K562 (cell line): ENCODE measurements around the gene ANKS4B. TPM values are rescaled to one million over a fixed set of nuclear protein-coding genes. Genes with fewer than 3 reads are reported as not detected.

Experiments used
- ARID1B ChIP-seq: fragments of 450-650 bp; IDR thresholded peaks from 2 replicates; pipeline ENCODE4 v1.6.1; 2016; ENCODE audit warnings: antibody characterized with exemption, mild to moderate bottlenecking, inconsistent platforms
- CBFA2T3 ChIP-seq: fragments of 450-650 bp; IDR thresholded peaks from 2 replicates; pipeline ENCODE4 v1.6.1; 2017
- CHAMP1 ChIP-seq: fragments of 450-650 bp; IDR thresholded peaks from 2 replicates; pipeline ENCODE4 v1.6.1; 2016; ENCODE audit warnings: mild to moderate bottlenecking
- ETV6 ChIP-seq, 3 experiments: fragments of 150-350 bp in 1 of 3; sonication (generic) in 1 of 3; formaldehyde crosslinking in 1 of 3; IDR thresholded peaks; 2 replicates each; pipeline versions ENCODE4 v1.6.1 to v1.8.0; 2014 to 2022; ENCODE audit warnings: borderline replicate concordance in 2 of 3, low read depth in 2 of 3, antibody characterized with exemption in 1 of 3, low read length in 1 of 3, mild to moderate bottlenecking in 1 of 3, missing genetic modification reagents in 1 of 3
- IRF9 ChIP-seq: fragments of 450-650 bp; IDR thresholded peaks from 2 replicates; pipeline ENCODE4 v1.6.1; 2016; ENCODE audit warnings: missing biosample characterization, missing genetic modification characterization
- KLF16 ChIP-seq: IDR thresholded peaks from 2 replicates; pipeline ENCODE4 v1.6.1; 2016; ENCODE audit warnings: antibody characterized with exemption
- MBD1 ChIP-seq: fragments of 250-450 bp; sonication (Bioruptor Pico); IDR thresholded peaks from 2 replicates; pipeline ENCODE4 v1.8.0; 2022; ENCODE audit warnings: inconsistent platforms
- MTA3 ChIP-seq: fragments of 450-650 bp; formaldehyde crosslinking; IDR thresholded peaks from 2 replicates; pipeline ENCODE4 v1.6.1; 2017; ENCODE audit warnings: mild to moderate bottlenecking, borderline replicate concordance
- NFATC3 ChIP-seq: fragments of 450-650 bp; IDR thresholded peaks from 2 replicates; pipeline ENCODE4 v1.6.1; 2017; ENCODE audit warnings: mild to moderate bottlenecking
- NUFIP1 ChIP-seq: fragments of 450-650 bp; IDR thresholded peaks from 2 replicates; pipeline ENCODE4 v1.6.1; 2018; ENCODE audit not compliant: partially characterized antibody
- PHTF2 ChIP-seq: fragments of 250-450 bp; sonication (Bioruptor Pico); IDR thresholded peaks from 2 replicates; pipeline ENCODE4 v1.5.0; 2021; ENCODE audit warnings: mild to moderate bottlenecking
- PKNOX1 ChIP-seq: fragments of 450-650 bp; IDR thresholded peaks from 2 replicates; pipeline ENCODE4 v1.6.1; 2016
- STAT5A ChIP-seq: IDR thresholded peaks from 2 replicates; pipeline ENCODE4 v1.6.1; 2012; ENCODE audit warnings: low read length, inconsistent platforms, borderline replicate concordance
- TAL1 ChIP-seq: fragments of 450-650 bp; IDR thresholded peaks from 2 replicates; pipeline ENCODE4 v1.6.1; 2016; ENCODE audit warnings: mild to moderate bottlenecking
- TBL1XR1 ChIP-seq, 2 experiments: IDR thresholded peaks; 2 replicates each; pipeline ENCODE4 v1.6.1; 2012; ENCODE audit warnings: improper control_type of control experiment in 2 of 2, low read length in 2 of 2, mild to moderate bottlenecking in 1 of 2
- ZBTB9 ChIP-seq: fragments of 450-650 bp; formaldehyde crosslinking; IDR thresholded peaks from 2 replicates; pipeline ENCODE4 v1.4.0; 2020; ENCODE audit warnings: mild to moderate bottlenecking, moderate library complexity
- ZEB2 ChIP-seq: fragments of 450-650 bp; IDR thresholded peaks from 2 replicates; pipeline ENCODE4 v1.6.1; 2016
- ZKSCAN8 ChIP-seq: fragments of 200-800 bp; sonication (Bioruptor generic); IDR thresholded peaks from 2 replicates; pipeline ENCODE4 v1.6.1; 2016; ENCODE audit warnings: missing genetic modification characterization, missing compliant biosample characterization
- ZNF239 ChIP-seq: fragments of 250-450 bp; sonication (Bioruptor Pico); IDR thresholded peaks from 2 replicates; pipeline ENCODE4 v1.4.0; 2020; ENCODE audit warnings: mild to moderate bottlenecking
- ZNF274 ChIP-seq: IDR thresholded peaks from 2 replicates; pipeline ENCODE4 v1.6.1; 2011; ENCODE audit warnings: low read depth, mild to moderate bottlenecking, low read length, moderate library complexity, borderline replicate concordance
- ZNF384 ChIP-seq: IDR thresholded peaks from 2 replicates; pipeline ENCODE4 v1.6.1; 2012; ENCODE audit warnings: low read depth, low read length, improper control_type of control experiment
- polyA plus RNA-seq, 8 experiments: library from polyadenylated mRNA; depleted of rRNA in 4 of 8; stranded (reverse) in 5 of 8; unstranded in 3 of 8; fragments of >200 nt; fragmentation: Nextera tagmentation in 2 of 8; fragmentation: Illumina TruSeq in 1 of 8; extraction: Ambion mirVana in 2 of 8; extraction: Trizol in 1 of 8; gene quantifications; 2 replicates each; pipeline versions ENCODE4 v1.2.1 to v1.2.3, GENCODE V29; 2011 to 2014; ENCODE audit warnings: inconsistent platforms in 1 of 8, missing spikeins in 1 of 8
- total RNA-seq, 7 experiments: library from RNA; depleted of rRNA in 6 of 7; stranded (reverse); fragments of >200 nt in 6 of 7; fragmentation: Illumina TruSeq in 2 of 7; extraction: Trizol in 2 of 7; gene quantifications; 2 replicates each; pipeline versions ENCODE4 v1.2.1 to v1.2.3, GENCODE V29; 2011 to 2021; ENCODE audit warnings: low replicate concordance in 1 of 7

The ANKS4B gene
- total and polyA plus RNA-seq, 9 of the 15 experiments (the other 6 are each of a cell fraction or from before 2014, with no cell fraction given): not detected

- TF ChIP-seq PKNOX1 (peak; percentile 50; the same call in 1 of the 2 replicates), NUFIP1 (no peak), TAL1 (peak; percentile 98), MBD1 (CRISPR knock-in tag) (no peak), TBL1XR1 (IDR thresholded peaks at IDR 0.05; ENCODE audit: low read length in 2 of 2) (peak; percentile 71 to 86; a peak in 3 of 4 replicates), ZNF274 (peak; percentile 80), KLF16 (peak; percentile 95), MTA3 (peak; percentile 71; the same call in 1 of the 2 replicates), ETV6 (IDR thresholded peaks at IDR 0.05; ENCODE audit: borderline replicate concordance in 1 of 2, low read depth in 2 of 2, low read length in 1 of 2) (0 out of 4 replicates have a peak, but pooled peaks of 1 of the 2 experiments have one; percentile 20), ETV6 (CRISPR knock-in tag; IDR thresholded peaks at IDR 0.05; ENCODE audit: borderline replicate concordance) (no peak), ZNF384 (0 out of 2 replicates have a peak, but pooled peaks have one; percentile 8), ARID1B (peak; percentile 98), NFATC3 (peak; percentile 57; the same call in 1 of the 2 replicates), ZNF239 (CRISPR knock-in tag) (no peak), ZKSCAN8 (peak; percentile 88), ZBTB9 (CRISPR knock-in tag) (no peak), CBFA2T3 (peak; percentile 99), STAT5A (peak; percentile 95), CHAMP1 (peak; percentile 74), PHTF2 (CRISPR knock-in tag) (no peak), ZEB2 (0 out of 2 replicates have a peak, but pooled peaks have one; percentile 25), IRF9 (no peak)
Measured at GRCh38 chr16:21260870-21261791, 27.6 kb downstream of the ANKS4B start (continued).
